HG03135 (cell line): ENCODE data around the gene OR5K3.
A peak's percentile ranks its signal among the peaks of the same experiment; 100 is the strongest.
"Not testable (repeated sequence)": the region's sequence is repeated elsewhere in the genome, so short reads cannot be mapped to it uniquely, and the experiment has no call there.

ENCODE experiments used
- ATAC-seq: cut with Tn5 transposase; IDR thresholded peaks from one replicate; pipeline ENCODE4 v1.9.1; 2021; ENCODE audit warnings: mild to moderate bottlenecking, moderate library complexity; ENCODE audit not compliant: unreplicated experiment

Gene OR5K3, protein sequence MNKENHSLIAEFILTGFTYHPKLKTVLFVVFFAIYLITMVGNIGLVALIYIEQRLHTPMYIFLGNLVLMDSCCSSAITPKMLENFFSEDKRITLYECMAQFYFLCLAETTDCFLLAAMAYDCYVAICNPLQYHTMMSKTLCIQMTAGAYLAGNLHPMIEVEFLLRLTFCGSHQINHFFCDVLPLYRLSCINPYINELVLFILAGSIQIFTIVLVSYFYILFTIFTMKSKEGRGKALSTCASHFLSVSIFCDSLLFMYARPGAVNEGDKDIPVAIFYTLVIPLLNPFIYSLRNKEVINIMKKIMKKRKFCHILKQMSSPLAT

GRCh38 chr3:98390366-98390765 is at the start of gene OR5K3:
TSS of gene OR5K3 (plus strand) at chr3:98390666. CDS start at chr3:98390666, 0 bp downstream.
- ATAC-seq = no peak

DNA sequence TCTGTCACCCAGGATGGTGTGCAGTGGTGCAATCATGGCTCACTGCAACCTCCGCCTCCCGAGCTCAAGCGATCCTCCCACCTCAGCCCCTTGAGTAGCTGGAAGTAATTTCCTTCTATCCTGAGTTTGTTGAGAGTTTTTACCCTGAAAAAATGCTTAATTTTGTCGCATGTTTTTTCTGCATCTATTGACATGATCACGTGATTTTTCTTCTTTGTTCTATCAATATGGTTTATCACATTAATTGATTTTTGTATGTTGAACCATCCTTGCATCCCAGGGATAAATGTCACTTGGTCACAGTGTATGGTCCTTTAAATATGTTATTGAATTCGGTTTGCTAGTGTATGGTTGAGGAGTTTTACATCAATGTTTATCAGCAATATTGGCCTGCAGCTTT is 48.7 kb upstream of the OR5K3 start:
- ATAC-seq = no peak

DNA sequence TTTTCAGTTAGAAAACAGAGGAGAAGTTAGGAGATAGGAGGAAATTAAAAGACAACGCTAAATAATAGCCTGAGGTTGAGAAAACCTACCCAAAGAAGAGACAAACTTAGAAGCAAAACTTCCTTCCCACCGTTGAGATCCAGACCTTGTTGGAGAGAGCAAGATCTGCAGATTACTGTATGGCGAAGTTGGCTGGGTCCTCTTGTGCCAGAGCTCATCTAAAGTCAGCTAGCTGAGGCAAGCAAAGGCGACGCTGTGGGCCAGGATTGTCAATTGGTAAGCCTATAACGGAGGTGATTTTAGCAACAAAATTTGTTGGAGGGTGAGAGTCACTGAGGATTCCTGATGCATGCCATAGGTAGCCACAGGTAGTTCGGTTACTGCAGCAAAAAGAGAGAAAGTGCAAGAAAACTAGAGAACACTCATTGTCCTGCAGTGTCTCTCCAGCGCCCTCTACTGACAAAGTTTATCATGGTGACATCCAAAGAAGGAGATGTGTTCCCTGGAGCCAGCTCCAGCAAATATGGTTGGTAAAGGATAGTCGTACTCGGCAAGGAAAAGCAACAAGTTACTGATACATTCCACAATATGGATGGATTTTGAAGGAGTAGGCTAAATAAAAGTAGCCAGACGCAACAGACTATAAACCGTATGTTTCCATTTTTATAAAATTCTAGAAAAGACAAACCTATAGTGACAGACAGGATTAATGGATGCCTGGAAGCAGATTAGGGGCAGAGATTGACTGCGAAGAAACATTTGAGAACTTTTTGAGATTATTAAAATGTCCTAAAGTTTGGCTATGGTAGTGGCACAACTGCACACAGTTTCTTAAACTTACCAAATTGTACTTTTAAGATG is 46.6 kb upstream of the OR5K3 start:
- peak; percentile 60 for ATAC-seq

- no peak for ATAC-seq
These were observed 40.4 kb upstream of the OR5K3 start for GRCh38 chr3:98350082-98350481.

DNA sequence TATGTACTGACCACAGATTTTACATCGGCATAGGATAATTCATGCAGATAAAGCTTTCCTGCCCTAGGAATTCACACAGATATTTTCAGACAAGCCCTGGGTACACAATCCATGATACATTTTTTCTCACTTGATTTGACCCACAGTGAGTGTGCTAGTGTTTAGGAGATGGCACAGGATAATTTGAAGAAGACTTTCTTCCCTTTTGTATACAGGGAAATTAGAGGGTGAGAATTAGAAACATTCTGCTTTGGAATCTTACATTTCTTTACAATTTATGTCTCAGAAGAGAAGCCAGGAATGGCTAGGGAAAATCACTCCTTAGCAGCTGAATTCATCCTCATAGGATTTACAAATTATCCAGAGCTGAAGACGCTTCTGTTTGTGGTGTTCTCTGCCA is 36.9 kb upstream of the OR5K3 start, which contains the start of gene OR5K4:
TSS of gene OR5K4 (plus strand) at position 301 of the 400 bp plus-strand sequence. CDS start at position 301, 0 bp downstream.
- no peak for ATAC-seq

- ATAC-seq = no peak
These were observed 31.2 kb upstream of the OR5K3 start for GRCh38 chr3:98359250-98359649.

DNA sequence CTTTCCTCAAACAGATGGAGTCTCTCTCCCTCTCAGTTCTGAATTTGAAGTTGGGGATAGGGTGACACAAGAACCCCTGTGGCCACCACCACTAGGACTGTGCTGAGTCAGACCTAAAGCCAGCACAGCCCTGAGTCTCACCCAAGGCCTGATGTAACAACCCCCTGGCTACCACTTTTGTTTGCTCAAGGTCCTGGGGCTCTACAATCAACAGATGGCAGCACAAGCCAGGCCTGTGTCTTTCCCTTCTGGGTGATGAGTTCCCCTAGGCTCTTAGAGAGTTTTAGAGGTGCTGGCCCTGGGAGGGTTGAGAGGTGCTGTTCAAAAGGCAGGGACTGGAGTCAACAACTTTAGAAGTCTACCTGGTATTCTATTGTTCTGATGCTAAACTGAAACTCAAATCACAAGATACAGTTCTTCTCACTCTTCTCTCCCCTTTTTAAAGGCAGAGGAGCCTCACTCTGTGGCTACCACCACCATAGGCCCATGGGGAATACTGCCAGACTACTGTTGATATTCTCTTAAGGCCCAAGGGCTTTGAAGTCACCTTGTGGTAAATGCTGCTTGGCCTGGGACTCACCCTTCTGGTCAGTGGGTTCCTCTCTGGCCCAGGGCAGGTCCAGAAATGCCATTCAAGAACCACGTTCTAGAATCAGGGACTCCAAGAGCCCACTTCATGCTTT is 30.3 kb upstream of the OR5K3 start:
- no peak for ATAC-seq

- no peak for ATAC-seq
These were observed 29.8 kb upstream of the OR5K3 start for GRCh38 chr3:98360681-98361080.

GRCh38 chr3:98361289-98361688 is 29.2 kb upstream of the OR5K3 start:
- ATAC-seq = no peak

DNA sequence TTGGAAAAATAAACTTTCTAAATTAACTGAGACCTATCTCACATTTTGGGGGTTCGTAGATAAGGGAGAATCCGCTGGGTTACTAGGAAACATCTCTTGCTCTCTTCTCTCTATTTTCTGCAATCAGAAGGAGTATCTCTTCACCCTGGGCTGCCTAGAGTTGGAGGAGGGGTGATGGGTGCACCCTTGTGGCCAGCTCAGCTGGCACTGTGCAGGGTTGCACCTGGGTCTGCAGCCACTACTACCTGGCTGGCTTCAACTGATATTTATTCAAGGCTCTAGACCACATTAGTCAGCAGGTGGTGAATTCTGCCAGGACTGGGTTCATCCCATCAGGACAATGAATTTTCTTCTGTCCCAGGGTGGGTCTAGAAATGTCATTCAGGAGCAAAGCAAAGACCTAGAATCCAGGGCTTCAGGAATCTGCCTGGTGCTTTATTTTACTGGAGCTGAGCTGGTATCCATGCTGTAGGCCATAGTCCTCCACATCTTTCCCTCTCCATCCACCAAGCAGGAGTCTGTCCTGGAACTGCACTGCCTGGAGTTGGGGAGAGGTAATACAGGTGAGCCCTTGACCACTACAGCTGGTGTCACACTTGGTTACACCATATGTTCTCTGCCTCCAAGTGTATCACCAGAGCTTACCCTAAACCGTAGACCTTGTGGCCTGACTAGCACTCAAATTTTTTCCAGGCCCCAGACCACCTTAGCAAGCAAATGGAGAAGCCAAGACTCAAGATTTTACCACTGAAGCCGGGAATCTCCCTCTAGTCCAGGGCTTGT is 22.8 kb upstream of the OR5K3 start:
- no peak for ATAC-seq

GRCh38 chr3:98371186-98371585 is 19.3 kb upstream of the OR5K3 start:
- ATAC-seq = no peak

DNA sequence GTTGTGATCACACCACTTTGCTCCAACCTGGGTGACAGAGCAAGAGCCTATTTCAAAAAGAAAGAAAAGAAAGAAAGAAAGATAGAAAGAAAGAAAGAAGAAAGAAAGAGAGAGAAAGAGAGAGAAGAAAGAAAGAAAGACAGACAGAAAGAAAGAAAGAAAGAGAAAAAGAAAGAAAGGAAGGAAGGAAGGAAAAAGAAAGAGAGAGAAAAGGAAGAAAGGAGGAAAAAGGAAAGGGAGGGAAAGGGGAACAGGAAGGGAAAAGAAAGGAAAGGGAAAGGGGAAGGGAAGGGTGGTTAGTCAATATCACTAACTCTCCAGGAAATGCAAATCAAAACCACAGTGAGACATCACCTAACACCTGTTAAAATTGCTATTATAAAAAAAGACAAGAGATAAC is 18.6 kb upstream of the OR5K3 start:
- ATAC-seq = no peak

DNA sequence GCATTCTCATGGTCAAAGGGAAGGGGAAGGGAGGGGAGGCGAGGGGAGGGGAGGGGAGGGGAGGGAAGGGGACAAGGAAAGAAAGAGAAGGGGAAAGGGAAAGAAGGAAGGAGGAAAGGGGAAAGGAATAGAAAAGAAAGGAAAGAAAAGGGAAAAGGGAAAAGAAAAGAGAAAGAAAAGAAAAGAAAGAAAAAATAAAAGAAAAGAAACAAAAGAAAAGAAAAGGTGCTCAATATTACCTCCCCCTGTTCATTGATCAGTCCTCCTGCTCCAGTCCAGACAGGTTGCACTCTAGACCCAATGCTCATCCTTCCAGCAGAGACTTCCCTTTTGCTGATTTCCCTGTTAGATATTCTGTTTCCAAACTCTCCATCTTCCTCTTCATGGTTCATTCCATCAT is 18.0 kb upstream of the OR5K3 start:
- no peak for ATAC-seq

DNA sequence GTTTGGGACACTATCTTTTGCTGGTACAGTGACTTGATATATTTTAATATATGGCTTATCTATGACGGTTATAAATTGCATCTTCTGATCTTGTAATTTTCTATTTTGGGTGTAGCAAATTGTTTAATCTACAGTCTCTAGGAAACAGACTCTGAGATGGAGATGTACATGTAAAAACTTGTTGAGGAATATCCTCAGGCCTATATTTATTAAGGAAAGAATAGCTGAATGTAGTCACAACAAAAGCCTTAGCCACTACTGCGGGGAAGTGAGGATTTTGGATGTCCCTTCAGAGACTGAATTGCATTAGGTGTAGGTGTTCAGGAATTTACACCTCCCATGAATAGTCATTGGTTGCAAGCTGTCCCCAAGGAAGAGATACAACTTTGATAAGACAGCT is 13.8 kb upstream of the OR5K3 start:
- no peak for ATAC-seq

GRCh38 chr3:98388147-98388546 is 2.3 kb upstream of the OR5K3 start:
- ATAC-seq = no peak

DNA sequence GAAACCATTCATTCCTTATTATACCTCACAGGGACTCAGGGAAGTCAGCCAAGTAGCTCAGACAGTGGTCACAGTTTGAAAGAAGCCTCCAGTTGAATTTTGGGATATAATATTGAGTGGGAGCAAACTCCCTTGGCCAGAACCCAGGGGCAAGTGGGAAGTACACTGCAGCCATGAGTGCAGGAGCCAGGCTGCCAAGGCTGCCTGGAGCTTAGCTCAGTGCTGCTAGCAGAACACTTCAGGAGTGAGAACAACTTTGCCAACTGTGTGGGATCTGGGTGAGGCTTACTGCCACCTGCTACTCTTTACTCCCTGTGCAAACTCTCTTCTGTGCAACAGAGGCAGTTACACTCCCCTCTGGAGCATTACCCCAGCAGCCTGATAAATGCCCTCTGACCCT is 4.6 kb downstream of the OR5K3 start:
- ATAC-seq = no peak

DNA sequence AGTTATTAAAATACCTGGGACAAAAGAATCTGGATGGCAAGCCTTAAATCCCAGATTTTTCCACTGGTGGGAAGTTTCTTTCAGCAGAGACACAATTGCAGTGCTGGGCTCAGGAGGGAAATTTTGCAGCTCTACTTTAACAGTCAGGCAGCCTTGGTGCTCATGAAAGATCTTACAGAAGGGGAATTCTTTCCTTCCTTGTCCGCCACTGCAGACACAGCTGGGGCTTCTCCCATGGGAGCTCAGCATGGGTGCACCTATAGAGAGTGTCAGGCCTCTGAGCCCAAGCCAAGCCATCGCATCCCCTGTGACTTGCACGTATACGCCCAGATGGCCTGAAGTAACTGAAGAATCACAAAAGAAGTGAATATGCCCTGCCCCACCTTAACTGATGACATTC is 6.0 kb downstream of the OR5K3 start:
- ATAC-seq = not testable (repeated sequence)

GRCh38 chr3:98398513-98398912 is 8.0 kb downstream of the OR5K3 start:
- ATAC-seq = no peak

DNA sequence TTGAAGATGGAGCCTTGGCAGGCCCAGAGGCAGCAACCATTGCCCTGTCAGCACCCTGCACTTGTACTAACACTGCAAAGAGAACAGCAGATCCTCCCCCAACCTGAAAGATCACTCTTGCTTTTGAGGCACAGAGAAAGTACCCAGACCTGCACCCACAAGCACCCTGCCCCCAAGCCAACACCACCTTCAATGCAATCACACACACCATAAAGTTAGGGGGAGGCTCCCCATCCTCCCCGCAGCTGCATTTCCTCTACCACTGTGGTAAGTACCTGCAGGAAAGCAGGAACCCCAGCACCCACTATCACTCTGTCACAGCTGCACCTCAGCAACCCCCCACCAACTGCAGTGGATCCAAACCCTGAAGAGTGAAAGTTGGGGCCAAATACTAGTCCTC is 12.0 kb downstream of the OR5K3 start:
- no peak for ATAC-seq

- no peak for ATAC-seq
These were observed 13.5 kb downstream of the OR5K3 start for GRCh38 chr3:98404010-98404409.

DNA sequence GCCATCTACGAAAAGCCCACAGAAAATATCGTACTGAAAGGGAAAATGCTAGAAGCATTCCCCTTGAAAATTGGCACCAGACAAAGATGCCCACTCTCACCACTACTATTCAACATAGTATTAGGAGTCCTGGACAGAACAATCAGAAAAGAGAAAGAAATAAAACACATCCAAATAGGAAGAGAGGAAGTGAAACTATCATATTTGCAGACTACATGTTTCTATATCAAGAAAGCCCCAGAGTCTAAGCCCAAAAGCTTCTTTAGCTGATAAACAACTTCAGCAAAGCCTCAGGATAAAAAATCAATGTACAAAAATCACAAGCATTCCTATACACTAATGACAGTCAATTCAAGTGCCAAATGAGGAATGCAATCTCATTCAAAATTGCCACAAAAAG is 15.6 kb downstream of the OR5K3 start:
- ATAC-seq = no peak
